ENCODE data around the gene EEPD1. TPM values are rescaled to one million over a fixed set of nuclear protein-coding genes. Genes with fewer than 3 reads are reported as not detected.

EEPD1 gene
- polyA plus RNA-seq, 2 of the 4 experiments (the other 2 are of a cell fraction), result 16.0 to 24.3 TPM

- 9% methylated on average over 9 of the region's 9 CpGs for WGBS (ENCODE audit: missing lambda C conversion rate)
- peak overlapping the region; percentile 37 for H3K4me3 ChIP-seq
- CTCF ChIA-PET, result interaction anchor here (0.6 to 1.2 kb wide), 22 partner anchors 10 to 176 kb away, joined by 3 to 23 read pairs (median 3); no protein-coding TSS in a partner anchor
- TF ChIP-seq BCL3 (IDR thresholded peaks at IDR 0.05), result 0 out of 3 replicates have a peak, but pooled peaks have one; percentile 38
- peak in 1 of 2 experiments; percentile 75; a peak in 1 of 5 replicates for TF ChIP-seq JUN (IDR thresholded peaks at IDR 0.05)
- TF ChIP-seq MAX (IDR thresholded peaks at IDR 0.05), result no peak; the same call in 1 of the 2 replicates
- peak; percentile 23; the same call in 1 of the 2 replicates for TF ChIP-seq NPAS2 (CRISPR knock-in tag; IDR thresholded peaks at IDR 0.05; ENCODE audit: borderline replicate concordance)
- no peak for TF ChIP-seq REST (IDR thresholded peaks at IDR 0.05)
- no peak for TF ChIP-seq ZC3H11A (IDR thresholded peaks at IDR 0.05)
- peak; percentile 81 for TF ChIP-seq JUNB (IDR thresholded peaks at IDR 0.05)
- TF ChIP-seq EHF (CRISPR knock-in tag; IDR thresholded peaks at IDR 0.05), result no peak
- no peak for TF ChIP-seq RCOR1 (IDR thresholded peaks at IDR 0.05; ENCODE audit: low read depth, low read length)
- no peak for TF ChIP-seq FOSL2 (IDR thresholded peaks at IDR 0.05)
- TF ChIP-seq FOSL2 (CRISPR knock-in tag; IDR thresholded peaks at IDR 0.05), result peak; percentile 86
- peak; percentile 50; the same call in 1 of the 2 replicates for TF ChIP-seq GATA3 (IDR thresholded peaks at IDR 0.05; ENCODE audit: borderline replicate concordance)
- TF ChIP-seq PHF8 (IDR thresholded peaks at IDR 0.05; ENCODE audit: borderline replicate concordance, low read depth), result no peak
- no peak for TF ChIP-seq EHMT2 (IDR thresholded peaks at IDR 0.05; ENCODE audit: low read depth)
- no peak for TF ChIP-seq RARB (CRISPR knock-in tag; IDR thresholded peaks at IDR 0.05)
- TF ChIP-seq ESRRA (IDR thresholded peaks at IDR 0.05; ENCODE audit: borderline replicate concordance, low read length), result peak; percentile 27; the same call in 1 of the 2 replicates
- no peak for TF ChIP-seq ZNF302 (CRISPR knock-in tag; IDR thresholded peaks at IDR 0.05)
- TF ChIP-seq KDM5A (IDR thresholded peaks at IDR 0.05), result no peak
- TF ChIP-seq POLR2A (IDR thresholded peaks at IDR 0.05; ENCODE audit: low read length), result no peak
- peak; percentile 58; the same call in 1 of the 2 replicates for TF ChIP-seq MYC (IDR thresholded peaks at IDR 0.05; ENCODE audit: borderline replicate concordance, low read length)
- no peak for TF ChIP-seq CTCF (IDR thresholded peaks at IDR 0.05)
- no peak for TF ChIP-seq PBX3 (IDR thresholded peaks at IDR 0.05)
- peak; percentile 0 for TF ChIP-seq MAFK (IDR thresholded peaks at IDR 0.05; ENCODE audit: partially characterized antibody)
- peak; percentile 42; the same call in 1 of the 2 replicates for TF ChIP-seq USF2 (IDR thresholded peaks at IDR 0.05)
- TF ChIP-seq HOXA7 (CRISPR knock-in tag; IDR thresholded peaks at IDR 0.05), result no peak
- no peak for TF ChIP-seq NR3C1 (IDR thresholded peaks at IDR 0.05)
- no peak for TF ChIP-seq HEYL (CRISPR knock-in tag; IDR thresholded peaks at IDR 0.05)
- TF ChIP-seq HMGXB4 (CRISPR knock-in tag; IDR thresholded peaks at IDR 0.05; ENCODE audit: borderline replicate concordance), result no peak
- TF ChIP-seq NFE2L2 (conservative IDR thresholded peaks at IDR 0.05; ENCODE audit: low read length), result no peak
- no peak for TF ChIP-seq ATOH8 (CRISPR knock-in tag; IDR thresholded peaks at IDR 0.05; ENCODE audit: low read depth)
Observed at GRCh38 chr7:36129048-36129534, 24.0 kb upstream of the EEPD1 start.

More at GRCh38 chr7:36129048-36129534, 24.0 kb upstream of the EEPD1 start:
- Histone ChIP-seq H3K4me2 (peak overlapping the region; percentile 92), H3K27ac (peak overlapping the region; percentile 82 to 88), H3K4me1 (peaks cover 31% of the 10 kb centered on the region), H3K9me3 (no peaks in the 10 kb centered on the region)
- peak; percentile 73 for FAIRE-seq
- POLR2A ChIA-PET, result interaction anchor here (0.6 to 1.0 kb wide), 6 partner anchors 13 to 264 kb away, joined by 3 to 4 read pairs (median 3); no protein-coding TSS in a partner anchor
- peak; percentile 90 to 94 for ATAC-seq
- peak; percentile 66 to 89 for DNase-seq (ENCODE audit: low read depth in 1 of 2, low spot score in 1 of 2)
